Gastroesophageal sphincter (tissue), 3 donors: Measurements from ENCODE around the gene XKR7.

Experiments used
- CTCF ChIP-seq, 4 experiments: fragments of 200-600 bp in 2 of 4; fragments of 450-650 bp in 2 of 4; sonication (generic) in 1 of 4; IDR thresholded peaks; one replicate each; pipeline ENCODE4 v1.5.1; 2017 to 2019; ENCODE audit warnings: antibody characterized with exemption in 4 of 4, mild to moderate bottlenecking in 2 of 4, moderate library complexity in 2 of 4
- POLR2A ChIP-seq, 2 donors: fragments of 450-650 bp; IDR thresholded peaks; one replicate each; pipeline ENCODE4 v1.6.1; 2017; ENCODE audit warnings: antibody characterized with exemption in 2 of 2, mild to moderate bottlenecking in 2 of 2, moderate library complexity in 1 of 2

- TF ChIP-seq CTCF (IDR thresholded peaks at IDR 0.05) = no peak
- TF ChIP-seq POLR2A (IDR thresholded peaks at IDR 0.05) = no peak
These were observed 21.2 kb downstream of the XKR7 start for GRCh38 chr20:31989030-31989645.
